Large intestine (tissue), 3 donors: ENCODE data around the gene C1orf115. TPM values are rescaled to one million over a fixed set of nuclear protein-coding genes. Genes with fewer than 3 reads are reported as not detected.
"Not testable (repeated sequence)": the region's sequence is repeated elsewhere in the genome, so short reads cannot be mapped to it uniquely, and the experiment has no call there.

Experiments used
- DNase-seq, 2 donors: peaks; one replicate each; pipeline versions ENCODE4 v3.0.0 to v3.0.0-alpha.2; 2013
- H3K27ac ChIP-seq: one replicate; pipeline ENCODE4 v1.5.1; 2013; ENCODE audit warnings: low read length
- H3K27me3 ChIP-seq: 2 replicates; pipeline ENCODE4 v1.6.1; 2013; ENCODE audit warnings: low read length; ENCODE audit not compliant: control insufficient read depth, insufficient read depth
- H3K36me3 ChIP-seq: 2 replicates; pipeline ENCODE4 v1.6.1; 2013; ENCODE audit warnings: low read length; ENCODE audit not compliant: control insufficient read depth, insufficient read depth
- H3K4me1 ChIP-seq: one replicate; pipeline ENCODE4 v1.6.1; 2013; ENCODE audit warnings: low read length; ENCODE audit not compliant: control insufficient read depth, insufficient read depth
- H3K4me3 ChIP-seq: one replicate; pipeline ENCODE4 v1.5.1; 2013; ENCODE audit warnings: low read length
- H3K9me3 ChIP-seq: one replicate; pipeline ENCODE4 v1.6.1; 2013; ENCODE audit warnings: mild to moderate bottlenecking, low read depth, low read length, moderate library complexity; ENCODE audit not compliant: control insufficient read depth
- WGBS: methylation state at CpG from one replicate; pipeline ENCODE4 v1.1.5; 2013; ENCODE audit warnings: low lambda C conversion rate; ENCODE audit not compliant: insufficient coverage; 5-methylcytosine and 5-hydroxymethylcytosine counted together
- polyA plus RNA-seq: library from polyadenylated mRNA; unstranded; fragments of 120-200 nt; gene quantifications from one replicate; pipeline ENCODE4 v1.2.1, GENCODE V29; 2013

C1orf115 gene
- polyA plus RNA-seq, 1 donor: 154 TPM

- no peak for DNase-seq
- Histone ChIP-seq H3K27ac (no peak overlapping the region), H3K27me3 (no peaks in the 10 kb centered on the region), H3K4me1 (peaks cover 9% of the 10 kb centered on the region), H3K4me3 (no peak overlapping the region), H3K9me3 (no peaks in the 10 kb centered on the region), H3K36me3 (peaks cover 13% of the 10 kb centered on the region)
- WGBS: 100% methylated on average over 1 of the region's 5 CpGs
Observed at GRCh38 chr1:220702733-220703270, 12.6 kb downstream of the C1orf115 start.

GRCh38 chr1:220703305-220703704, 13.1 kb downstream of the C1orf115 start:
- no peaks in the 10 kb centered on the region for H3K9me3 ChIP-seq
- H3K36me3 ChIP-seq: peaks cover 8% of the 10 kb centered on the region
- H3K27me3 ChIP-seq: no peaks in the 10 kb centered on the region
- no peak for DNase-seq
- no peak overlapping the region for H3K4me3 ChIP-seq
- no CpG with 5 or more reads among the region's 4 CpGs for WGBS
- no peak overlapping the region for H3K27ac ChIP-seq
- H3K4me1 ChIP-seq: peaks cover 12% of the 10 kb centered on the region

DNA sequence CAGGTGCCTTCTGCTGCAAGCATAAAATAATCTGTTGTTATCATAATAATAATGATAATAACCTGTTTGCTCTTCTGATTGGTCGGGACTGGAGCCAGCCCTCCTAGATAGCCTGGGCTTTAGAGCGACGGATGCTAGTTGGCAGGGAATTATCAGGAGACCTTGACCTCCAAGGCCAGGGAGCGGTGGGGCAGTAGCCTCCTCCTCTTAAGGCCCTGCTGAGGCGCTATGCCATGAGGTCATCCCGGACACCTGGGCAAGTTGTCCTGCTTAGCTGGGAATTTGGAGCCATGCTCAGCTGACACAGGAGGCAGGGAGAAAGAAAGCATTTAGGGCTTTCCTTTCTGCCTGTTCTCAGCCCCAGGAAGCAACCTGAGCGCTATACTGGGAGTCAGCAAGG, 15.6 kb downstream of the C1orf115 start:
- H3K36me3 ChIP-seq: no peaks in the 10 kb centered on the region
- no peak overlapping the region for H3K27ac ChIP-seq
- peaks cover 20% of the 10 kb centered on the region for H3K4me1 ChIP-seq
- no CpG with 5 or more reads among the region's 7 CpGs for WGBS
- H3K9me3 ChIP-seq: no peaks in the 10 kb centered on the region
- H3K4me3 ChIP-seq: no peak overlapping the region
- no peaks in the 10 kb centered on the region for H3K27me3 ChIP-seq
- peak; percentile 67 to 70 for DNase-seq

DNA sequence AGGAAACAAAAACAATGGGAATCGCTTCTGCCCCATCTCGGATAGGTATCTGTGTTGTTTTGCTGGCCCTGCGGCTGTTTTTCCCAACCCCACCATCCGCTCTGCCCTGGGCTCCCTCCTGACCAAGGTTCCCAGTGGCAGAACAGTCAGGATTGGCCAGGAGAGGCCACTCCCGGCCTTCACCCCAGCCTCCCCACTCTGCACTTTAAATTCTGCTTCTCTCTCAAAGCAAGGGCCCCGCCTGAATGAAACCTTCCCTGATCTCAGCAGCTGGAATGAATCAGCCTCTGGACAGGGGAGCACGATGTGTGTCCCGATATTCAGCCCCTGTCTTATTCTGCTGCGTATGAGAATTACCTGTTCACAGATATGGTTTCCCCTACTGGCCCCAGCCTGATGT, 16.3 kb downstream of the C1orf115 start:
- Histone ChIP-seq H3K4me1 (peaks cover 20% of the 10 kb centered on the region), H3K27ac (no peak overlapping the region), H3K36me3 (no peaks in the 10 kb centered on the region), H3K9me3 (no peaks in the 10 kb centered on the region), H3K27me3 (no peaks in the 10 kb centered on the region), H3K4me3 (no peak overlapping the region)
- WGBS: no CpG with 5 or more reads among the region's 9 CpGs
- peak in 1 of 2 donors; percentile 49 for DNase-seq

- no peak for DNase-seq
- Histone ChIP-seq H3K9me3 (no peaks in the 10 kb centered on the region), H3K36me3 (no peaks in the 10 kb centered on the region), H3K27me3 (no peaks in the 10 kb centered on the region), H3K27ac (no peak overlapping the region), H3K4me3 (no peak overlapping the region), H3K4me1 (peaks cover 20% of the 10 kb centered on the region)
- no CpG with 5 or more reads among the region's 10 CpGs for WGBS
Observed at GRCh38 chr1:220707160-220707559, 17.0 kb downstream of the C1orf115 start.

DNA sequence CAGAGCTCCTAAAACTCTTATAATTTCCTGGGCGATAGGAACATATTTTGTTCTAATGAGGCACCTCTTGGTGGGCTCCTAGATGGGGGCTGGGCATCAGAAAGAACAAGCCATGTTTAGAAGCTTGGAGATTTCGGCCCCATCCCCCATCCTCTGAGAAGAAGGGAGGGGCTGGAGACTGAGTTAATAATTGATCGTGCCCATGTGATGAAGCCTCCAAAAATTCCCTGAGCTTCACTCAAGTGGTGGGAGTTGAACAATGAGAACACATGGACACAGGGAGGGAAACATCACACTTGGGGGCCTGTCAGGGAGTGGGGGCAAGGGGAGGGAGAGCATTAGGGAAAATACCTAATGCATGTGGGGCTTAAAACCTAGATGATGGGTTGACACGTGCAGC, 18.1 kb downstream of the C1orf115 start:
- H3K27me3 ChIP-seq: no peaks in the 10 kb centered on the region
- no peak overlapping the region for H3K4me3 ChIP-seq
- no CpG with 5 or more reads among the region's 4 CpGs for WGBS
- H3K9me3 ChIP-seq: no peaks in the 10 kb centered on the region
- no peaks in the 10 kb centered on the region for H3K36me3 ChIP-seq
- peaks cover 20% of the 10 kb centered on the region for H3K4me1 ChIP-seq
- H3K27ac ChIP-seq: no peak overlapping the region
- no peak for DNase-seq

DNA sequence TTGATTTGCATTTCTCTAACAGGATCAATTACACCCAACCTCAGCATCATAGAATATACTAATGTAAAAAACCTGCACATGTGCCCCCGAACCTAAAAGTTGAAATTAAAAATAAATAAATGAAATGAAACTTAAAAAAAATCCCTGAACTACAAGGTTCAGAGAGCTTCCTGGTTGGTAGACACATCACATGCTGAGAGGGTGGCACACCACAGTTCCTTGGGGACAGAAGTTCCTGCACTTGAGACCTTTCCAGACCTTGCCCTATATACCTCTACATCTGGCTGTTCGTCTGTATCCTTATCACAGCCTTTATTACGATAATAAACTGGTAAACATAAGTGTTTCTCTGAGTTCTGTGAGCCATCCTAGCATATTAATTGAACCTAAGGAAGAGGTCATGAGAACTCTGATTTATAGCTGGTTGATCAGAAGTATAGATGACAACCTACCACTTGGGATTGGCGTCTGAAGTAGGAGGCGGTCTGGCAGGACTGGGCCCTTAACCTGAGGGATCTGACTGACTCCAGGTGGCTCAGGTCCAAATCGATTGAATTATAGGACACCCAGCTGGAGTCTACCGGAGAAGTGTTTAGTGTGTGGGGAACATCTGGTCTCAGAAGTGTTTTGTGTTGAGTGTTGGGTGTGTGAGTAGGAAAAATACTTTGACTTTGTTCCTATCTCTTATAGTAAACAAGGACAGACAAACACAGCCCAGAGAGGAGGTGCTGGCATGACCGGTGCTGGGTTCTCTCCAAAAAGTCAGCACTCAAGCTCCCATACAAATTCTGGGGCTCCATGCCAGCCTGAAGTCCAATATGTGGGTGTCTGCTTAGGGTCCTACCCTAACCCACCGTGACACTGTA, 19.0 kb downstream of the C1orf115 start:
- Histone ChIP-seq H3K4me3 (no peak overlapping the region), H3K36me3 (no peaks in the 10 kb centered on the region), H3K9me3 (no peaks in the 10 kb centered on the region), H3K4me1 (peaks cover 20% of the 10 kb centered on the region), H3K27me3 (no peaks in the 10 kb centered on the region), H3K27ac (peak overlapping the region; percentile 34)
- DNase-seq: peak; percentile 79 to 89
- WGBS: 100% methylated on average over 1 of the region's 9 CpGs

GRCh38 chr1:220710333-220710732, 20.2 kb downstream of the C1orf115 start:
- H3K4me3 ChIP-seq: no peak overlapping the region
- no peak for DNase-seq
- no peaks in the 10 kb centered on the region for H3K27me3 ChIP-seq
- H3K4me1 ChIP-seq: peaks cover 20% of the 10 kb centered on the region
- H3K27ac ChIP-seq: no peak overlapping the region
- H3K36me3 ChIP-seq: no peaks in the 10 kb centered on the region
- WGBS: no CpG with 5 or more reads among the region's 4 CpGs
- H3K9me3 ChIP-seq: peaks cover 3% of the 10 kb centered on the region

GRCh38 chr1:220711056-220711809, 21.1 kb downstream of the C1orf115 start:
- no peaks in the 10 kb centered on the region for H3K27me3 ChIP-seq
- H3K9me3 ChIP-seq: peaks cover 3% of the 10 kb centered on the region
- H3K4me3 ChIP-seq: no peak overlapping the region
- WGBS: 100% methylated on average over 1 of the region's 9 CpGs
- H3K27ac ChIP-seq: no peak overlapping the region
- DNase-seq: no peak
- H3K4me1 ChIP-seq: peaks cover 15% of the 10 kb centered on the region
- no peaks in the 10 kb centered on the region for H3K36me3 ChIP-seq

DNA sequence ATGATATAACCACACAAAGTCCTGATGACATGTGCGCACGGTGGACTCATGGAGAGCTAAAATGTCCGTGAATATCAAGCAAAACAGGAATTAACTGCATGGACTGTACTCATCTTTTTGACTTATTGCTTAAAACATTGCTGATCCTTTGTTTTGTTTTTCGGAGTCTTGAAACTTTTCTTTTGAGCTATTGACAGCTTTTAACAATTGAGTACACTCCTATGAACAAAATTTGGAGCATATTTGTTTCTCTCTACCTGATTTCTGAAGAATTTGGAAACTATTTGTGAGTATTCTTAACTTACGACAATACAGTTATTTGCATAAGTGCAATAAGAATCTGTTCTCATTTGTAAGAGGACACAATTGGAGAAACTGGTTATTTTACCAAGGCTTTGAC, 25.8 kb downstream of the C1orf115 start:
- DNase-seq, H3K27me3 ChIP-seq, H3K9me3 ChIP-seq, H3K36me3 ChIP-seq, H3K27ac ChIP-seq, H3K4me3 ChIP-seq, H3K4me1 ChIP-seq: not testable (repeated sequence)
- WGBS: 97% methylated on average over 4 of the region's 5 CpGs
